ENCODE results near the gene CYP2J2. TPM values are rescaled to one million over a fixed set of nuclear protein-coding genes. Genes with fewer than 3 reads are reported as not detected.
"Not testable (repeated sequence)": the region's sequence is repeated elsewhere in the genome, so short reads cannot be mapped to it uniquely, and the experiment has no call there.

The CYP2J2 gene
- total RNA-seq, 2 donors from 2014 or later = 63.9 to 116 TPM

DNA sequence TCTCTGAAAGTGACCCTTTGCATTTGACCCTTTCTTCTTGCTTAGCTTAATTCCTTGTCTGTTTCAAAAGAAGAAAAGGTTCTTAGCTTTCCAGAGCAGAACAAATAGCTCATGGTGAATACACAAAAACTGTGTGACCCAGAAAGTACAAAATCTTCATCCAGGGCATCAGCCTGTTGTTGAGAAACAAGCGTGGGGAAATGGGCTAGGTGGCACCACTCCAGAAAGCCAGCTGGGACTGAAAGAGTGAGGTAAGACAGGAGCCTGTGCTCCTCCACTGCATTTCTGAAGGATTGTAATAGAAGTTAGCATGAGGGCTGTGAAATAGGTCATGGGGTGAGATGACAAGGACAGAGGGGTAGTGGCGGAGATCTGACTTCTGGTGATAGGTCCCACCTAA, 45.8 kb downstream of the CYP2J2 start:
- peak; percentile 24 for DNase-seq
- peak; percentile 20 to 29 for ATAC-seq
- intact Hi-C loops (cut with DNase I) = no loop called here

DNA sequence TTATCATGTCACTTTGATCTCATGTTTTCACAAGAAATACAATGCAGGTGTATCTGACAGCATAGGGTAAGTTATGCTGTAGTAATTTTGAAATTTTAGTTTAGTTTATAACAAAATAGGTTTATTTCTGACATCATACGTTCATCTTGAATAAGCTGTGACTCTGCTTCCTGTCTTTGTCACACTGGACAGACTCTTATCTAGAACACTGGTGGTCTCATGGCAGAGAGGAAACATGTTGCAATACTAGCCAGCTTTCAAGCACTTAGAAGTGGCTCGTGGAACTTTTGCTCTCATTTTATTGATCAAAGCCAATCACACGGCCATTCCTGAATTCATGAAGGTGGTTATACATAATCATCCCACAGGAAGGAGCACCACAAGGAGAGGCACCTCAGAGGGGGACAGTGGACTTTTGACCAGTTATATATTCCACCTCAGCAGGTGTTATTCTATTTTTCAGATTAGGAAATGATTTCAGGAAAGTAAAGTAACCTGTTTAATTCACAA, 46.5 kb downstream of the CYP2J2 start:
- ATAC-seq = peak in 1 of 2 donors; percentile 34

DNA sequence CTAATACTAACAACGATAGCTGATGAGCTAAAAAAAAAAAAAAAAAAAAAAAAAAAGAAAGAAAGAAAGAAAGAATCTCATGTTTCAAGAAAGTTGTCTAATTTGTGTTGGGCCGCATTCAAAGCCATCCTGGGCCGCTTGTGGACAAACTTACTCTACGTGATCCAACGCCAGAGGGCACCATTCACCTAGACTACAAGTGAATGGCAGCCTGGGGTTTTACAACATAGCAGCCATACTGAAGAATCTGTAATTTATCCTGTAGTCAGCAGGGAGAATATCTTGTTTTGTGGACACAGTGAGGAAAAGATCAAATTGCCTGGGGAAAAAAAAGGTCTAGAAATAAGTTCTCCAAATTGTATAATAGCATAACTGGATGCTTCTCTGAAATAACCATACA, 47.0 kb downstream of the CYP2J2 start:
- intact Hi-C loops (cut with DNase I) = loop anchor here (1.0 to 5.0 kb wide), 2 partner anchors 68 to 73 kb away; no protein-coding TSS in a partner anchor
- ATAC-seq (peak; percentile 91 to 94), DNase-seq (peak; percentile 78)

More for the DNA sequence above, 46.5 kb downstream of the CYP2J2 start:
- intact Hi-C loops (cut with DNase I) = loop anchor here (1.0 to 5.0 kb wide), 2 partner anchors 67 to 72 kb away; no protein-coding TSS in a partner anchor
- DNase-seq = no peak

DNA sequence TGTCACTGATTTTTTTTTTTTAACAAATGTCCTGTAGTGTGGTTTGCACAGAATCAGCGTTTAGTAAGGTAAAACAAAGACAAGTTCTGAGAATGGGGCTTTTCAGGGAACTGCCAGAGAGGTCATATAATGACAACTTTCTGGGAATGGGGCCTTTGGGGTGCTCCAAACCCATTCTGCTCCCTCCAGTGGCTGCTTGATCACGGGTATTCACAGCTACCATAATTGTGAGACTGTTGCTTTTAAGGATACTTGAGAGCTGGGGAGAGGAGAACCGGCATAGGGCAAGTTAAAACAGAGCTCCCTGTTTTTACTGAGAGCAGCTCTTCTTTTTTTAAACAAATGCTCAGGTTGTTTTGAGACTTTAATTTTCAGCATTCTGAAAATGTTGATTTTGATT, 48.2 kb downstream of the CYP2J2 start:
- intact Hi-C loops (cut with DNase I) = loop anchor here in 1 of 2 donors (5.0 kb wide), 1 partner anchor 74 kb away; no protein-coding TSS in a partner anchor
- no peak for ATAC-seq

DNA sequence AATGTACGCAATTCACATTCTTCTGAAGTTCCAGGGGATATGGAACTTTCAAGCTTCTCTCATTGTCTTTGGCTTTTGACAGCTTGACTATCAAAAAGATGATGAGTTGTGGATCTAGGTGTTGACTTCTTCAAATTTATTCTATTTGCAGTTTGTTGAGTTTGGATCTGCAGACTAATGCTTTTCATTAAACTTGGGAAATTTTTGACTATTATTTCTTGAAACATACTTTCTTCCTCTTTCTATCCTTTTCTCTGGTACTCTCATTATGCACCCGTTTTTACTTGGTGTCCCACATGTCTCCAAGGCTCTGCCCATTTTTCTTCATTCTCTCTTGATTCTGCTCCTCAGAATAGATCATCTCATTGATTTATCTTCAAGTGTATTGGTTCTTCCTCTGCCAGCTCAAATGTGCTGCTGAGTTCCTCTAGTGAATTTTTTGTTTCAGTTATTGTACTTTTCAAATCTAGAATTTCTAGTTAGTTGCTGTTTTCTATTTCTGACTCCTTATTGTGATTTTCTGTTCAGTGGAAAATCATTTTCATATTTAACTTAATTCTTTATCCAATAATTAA, 49.4 kb downstream of the CYP2J2 start:
- intact Hi-C loops (cut with DNase I) = loop anchor here in 1 of 2 donors (5.0 kb wide), 1 partner anchor 75 kb away; no protein-coding TSS in a partner anchor
- DNase-seq (no peak), ATAC-seq (no peak)

More for the DNA sequence above, 48.2 kb downstream of the CYP2J2 start:
- no peak for DNase-seq

DNA sequence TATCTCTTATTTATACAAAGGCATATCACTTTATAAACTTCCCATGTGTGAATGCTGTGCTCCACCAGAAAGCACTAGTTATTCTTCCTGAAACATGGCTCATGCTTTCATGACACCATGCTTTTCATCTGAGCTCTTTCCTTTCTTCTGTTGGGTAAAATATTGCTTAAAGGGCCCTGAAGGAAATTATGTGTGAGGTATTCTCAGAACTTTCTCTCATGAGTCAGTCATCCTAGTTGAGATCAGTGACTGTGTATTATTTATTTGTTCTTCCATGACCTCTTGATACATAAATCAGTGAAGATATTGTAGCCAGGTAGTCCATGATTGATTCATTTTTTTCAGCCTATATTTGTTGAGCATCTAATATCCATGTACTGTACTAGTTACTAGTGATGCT, 54.8 kb downstream of the CYP2J2 start:
- no peak for ATAC-seq
- intact Hi-C loops (cut with DNase I) = no loop called here
- no peak for DNase-seq

DNA sequence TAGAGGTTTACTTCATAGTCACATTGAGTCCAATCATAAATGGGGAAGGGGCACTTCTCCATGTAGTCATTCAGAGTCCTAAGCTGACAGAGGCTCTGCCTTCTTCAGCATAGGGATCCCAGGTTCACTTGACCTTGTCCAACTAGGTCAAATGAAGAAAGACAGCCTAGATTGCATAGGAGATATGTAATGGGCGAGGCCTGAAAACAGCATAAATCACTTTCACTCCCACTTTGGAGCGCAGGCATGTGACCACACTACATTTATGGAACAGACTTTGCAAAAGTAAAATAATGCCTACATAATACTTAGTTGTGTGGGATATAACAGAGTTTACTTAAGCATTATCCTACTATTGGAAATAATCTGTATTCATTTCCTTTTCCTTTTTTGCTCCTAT, 60.1 kb downstream of the CYP2J2 start:
- intact Hi-C loops (cut with DNase I) = no loop called here
- no peak for DNase-seq
- no peak for ATAC-seq

DNA sequence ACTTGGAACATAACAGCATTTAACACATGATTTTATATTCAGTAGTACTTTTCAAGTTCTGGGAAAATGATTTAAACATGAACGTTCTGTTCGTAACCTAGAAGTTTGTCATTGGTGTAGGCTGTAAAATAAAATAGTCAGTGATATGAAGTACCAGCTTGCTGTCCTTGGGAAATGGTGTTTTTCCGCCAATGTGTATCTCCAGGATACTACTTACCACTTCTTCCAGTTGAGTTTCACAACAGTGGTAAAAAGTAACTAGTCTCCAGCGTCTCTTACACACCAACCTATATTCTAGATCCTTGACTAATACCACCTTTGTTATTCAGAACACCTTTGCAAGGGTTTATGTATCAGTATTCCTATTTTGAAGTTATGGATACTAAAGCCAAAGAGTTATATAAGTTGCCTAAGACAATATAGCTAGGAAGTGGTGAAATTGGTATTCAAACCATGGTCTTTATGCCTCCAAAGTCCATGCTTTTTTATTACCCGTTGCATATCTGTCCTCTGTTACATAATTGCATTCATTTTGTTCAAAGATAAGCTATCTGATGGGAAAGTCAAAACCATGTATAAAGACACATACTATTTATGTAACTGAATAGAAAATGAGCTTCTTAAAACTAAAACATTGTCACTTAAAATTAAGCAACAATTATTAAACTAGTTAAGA, 68.8 kb downstream of the CYP2J2 start:
- no peak for DNase-seq
- ATAC-seq = no peak
- intact Hi-C loops (cut with DNase I) = no loop called here

DNA sequence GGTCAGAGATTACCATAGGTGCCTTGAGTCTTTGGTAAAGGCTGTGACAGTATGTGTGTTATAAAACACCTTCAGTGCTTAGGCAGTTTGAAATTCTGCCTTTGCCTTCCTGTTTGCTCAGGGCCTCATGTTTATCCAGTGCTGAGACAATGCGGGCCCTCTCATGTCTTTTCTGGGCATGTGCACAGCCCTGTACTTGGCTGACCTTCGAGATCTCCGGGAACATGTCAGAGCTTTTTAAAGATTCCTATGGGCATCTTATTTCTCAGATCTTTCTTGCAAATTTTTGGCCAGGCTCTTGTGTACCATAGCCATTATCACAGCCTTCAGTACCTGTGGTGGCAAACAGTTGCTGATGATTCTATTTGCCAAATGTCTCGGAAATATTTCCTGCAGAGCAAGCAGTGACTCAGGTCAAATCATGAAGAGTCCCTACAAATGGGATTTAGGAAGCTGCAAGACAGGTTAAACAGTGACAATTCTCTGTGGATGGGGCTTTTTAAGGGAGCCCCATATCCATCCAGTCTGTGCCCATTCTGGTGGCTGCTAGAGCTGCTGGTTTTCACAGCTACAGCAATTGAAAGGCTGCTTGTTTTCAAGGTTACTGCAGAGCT, 69.7 kb downstream of the CYP2J2 start:
- ATAC-seq (peak; percentile 68 to 84), DNase-seq (no peak)
- intact Hi-C loops (cut with DNase I) = no loop called here

DNA sequence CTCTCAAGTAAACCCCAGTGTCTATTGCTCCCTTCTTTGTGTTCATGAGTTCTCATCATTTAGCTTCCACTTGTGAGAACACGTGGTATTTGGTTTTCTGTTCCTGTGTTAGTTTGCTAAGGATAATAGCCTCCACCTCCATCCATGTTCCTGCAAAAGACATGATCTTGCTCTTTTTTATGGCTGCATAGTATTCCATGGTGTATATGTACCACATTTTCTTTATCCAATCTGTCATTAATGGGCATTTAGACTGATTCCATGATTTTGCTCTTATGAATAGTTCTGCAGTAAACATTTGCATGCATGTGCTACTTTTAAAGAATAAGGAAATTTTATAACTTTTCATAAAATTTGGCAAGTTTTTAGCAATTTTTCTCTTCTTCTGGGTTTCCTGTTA, 71.3 kb downstream of the CYP2J2 start:
- ATAC-seq; DNase-seq; intact Hi-C loops (cut with DNase I): not testable (repeated sequence)

DNA sequence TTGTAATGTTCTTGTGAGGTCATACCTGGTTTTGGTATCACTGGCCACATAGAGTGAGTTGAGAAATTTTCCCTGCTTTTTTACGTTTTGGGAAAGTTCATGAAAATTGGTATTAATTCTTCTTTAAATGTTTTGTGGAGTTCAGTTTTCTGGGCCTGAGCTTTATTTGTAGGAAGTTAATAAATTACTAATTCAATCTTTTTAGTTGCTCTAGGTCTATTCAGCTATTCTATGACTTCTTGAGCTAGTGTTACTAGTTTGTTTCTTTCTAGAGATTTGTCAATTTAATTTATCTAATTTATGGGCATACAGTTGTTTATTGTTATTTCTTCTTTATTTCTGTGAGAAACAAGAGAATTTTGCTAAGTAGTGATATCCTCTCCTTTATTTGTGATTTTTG, 74.5 kb downstream of the CYP2J2 start:
- ATAC-seq (no peak), DNase-seq (no peak)
- intact Hi-C loops (cut with DNase I) = no loop called here

DNA sequence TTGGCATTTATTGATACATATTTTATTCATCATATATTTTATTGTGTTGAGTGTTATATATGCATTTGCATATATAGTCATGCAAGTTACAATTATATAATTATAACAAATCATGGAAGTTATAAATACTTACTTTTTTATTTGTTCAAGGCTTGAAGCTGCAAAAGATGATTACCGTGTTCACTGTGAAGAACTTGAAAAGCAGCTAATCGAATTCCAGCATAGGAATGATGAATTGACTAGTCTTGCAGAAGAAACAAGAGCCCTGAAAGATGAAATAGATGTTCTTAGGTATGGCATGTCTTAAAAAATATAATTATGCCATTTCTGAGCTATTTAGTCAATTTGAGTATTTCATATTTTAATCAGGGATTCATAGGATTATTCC, 79.7 kb downstream of the CYP2J2 start:
- DNase-seq (no peak), ATAC-seq (no peak)
- intact Hi-C loops (cut with DNase I) = no loop called here

DNA sequence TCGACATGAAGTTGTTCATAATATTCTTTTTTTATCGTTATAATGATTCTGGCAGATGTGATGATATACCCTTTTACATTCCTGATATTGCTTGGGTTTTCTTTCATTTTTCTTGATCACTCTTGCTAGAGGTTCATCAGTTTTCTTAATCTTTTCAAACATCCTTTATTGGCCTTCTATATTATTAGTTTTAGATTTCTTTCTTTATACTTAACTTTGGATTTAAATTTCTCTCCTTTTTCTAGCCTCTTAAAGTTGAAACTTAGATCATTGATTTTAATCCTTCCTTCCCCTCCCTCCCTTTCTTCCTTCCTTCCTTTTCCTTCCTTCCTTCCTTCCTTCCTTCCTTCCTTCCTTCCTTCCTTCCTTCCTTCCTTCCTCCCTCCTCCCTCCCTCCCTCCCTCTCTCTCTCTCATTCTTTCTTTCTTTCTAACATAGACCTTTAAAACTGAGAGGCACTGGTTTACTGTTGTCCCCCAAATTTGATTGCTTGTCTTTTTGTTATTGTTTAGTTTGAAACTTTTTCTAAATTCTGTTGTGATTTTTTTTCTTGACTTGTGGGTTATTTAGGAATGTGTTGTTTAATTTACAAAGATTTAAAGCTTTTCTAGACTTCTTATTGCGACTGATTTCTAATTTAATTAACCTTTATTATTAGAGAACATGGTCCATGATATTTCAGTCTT, 80.2 kb downstream of the CYP2J2 start:
- ATAC-seq = no peak
- DNase-seq = no peak
- intact Hi-C loops (cut with DNase I) = no loop called here

DNA sequence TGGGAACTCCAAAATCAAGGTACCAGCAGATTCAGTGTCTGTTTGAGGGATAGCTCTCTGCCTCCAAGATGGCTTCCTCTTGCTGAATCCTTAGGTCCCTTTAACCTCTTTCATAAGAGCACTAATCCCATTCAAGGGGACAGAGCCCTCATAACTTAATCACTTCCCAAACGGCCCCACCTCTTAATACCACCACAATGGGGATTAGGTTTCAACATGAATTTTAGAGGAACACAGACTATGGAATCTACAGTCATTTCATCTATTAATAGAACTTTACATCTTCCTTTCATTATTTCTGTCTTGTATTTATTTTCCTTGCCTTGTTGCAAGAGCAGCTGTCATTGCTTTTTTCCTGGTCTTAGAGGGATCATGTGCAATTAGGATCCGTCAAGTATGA, 81.5 kb downstream of the CYP2J2 start:
- intact Hi-C loops (cut with DNase I) = no loop called here
- no peak for DNase-seq
- ATAC-seq = no peak

Other genes starting within 250 kb of the CYP2J2 start
- 1 to 10 TPM; 7.6 to 8.3 TPM for gene HOOK1, start 111.8 kb downstream of the CYP2J2 start, total RNA-seq
- gene C1orf87, start 147.0 kb upstream of the CYP2J2 start, total RNA-seq = not detected

All from left cardiac atrium (tissue), 4 donors.